ENCODE results near the gene ZNF268. TPM values are rescaled to one million over a fixed set of nuclear protein-coding genes. Genes with fewer than 3 reads are reported as not detected.

ZNF268 gene
- total RNA-seq, 1 experiment from 2014 or later: 1.1 TPM

- no peaks in the 10 kb centered on the region for H3K9me3 ChIP-seq (ENCODE audit: low read length)
- no TSS peak for BruUV-seq (replicated peaks)
- ChIA-PET CTCF (no interaction called here), POLR2A (ENCODE audit: unreplicated experiment) (no interaction called here)
- intact Hi-C loops (cut with micrococcal nuclease): no loop called here
- no peaks in the 10 kb centered on the region for H3K9me2 ChIP-seq (replicated peaks; ENCODE audit: low read length)
- H4K20me1 ChIP-seq (ENCODE audit: low read length): no peaks in the 10 kb centered on the region
- H3F3A ChIP-seq (ENCODE audit: low read length, unreplicated experiment): no peaks in the 10 kb centered on the region
- no peak overlapping the region for H3K4me3 ChIP-seq (ENCODE audit: low read length)
- no peaks in the 10 kb centered on the region for H3K36me3 ChIP-seq (ENCODE audit: low read depth, low read length)
- H3K79me2 ChIP-seq (ENCODE audit: low read length): no peaks in the 10 kb centered on the region
- ATAC-seq: no peak
- no peaks in the 10 kb centered on the region for H3K4me1 ChIP-seq (ENCODE audit: insufficient read depth, low read length)
- TF ChIP-seq EZH2 (IDR thresholded peaks at IDR 0.05; ENCODE audit: low read length, unreplicated experiment): no peak
- no peak for DNase-seq
- no peak overlapping the region for H2AFZ ChIP-seq (ENCODE audit: low read length)
- no peak overlapping the region for H3K27ac ChIP-seq (ENCODE audit: low read length)
- no peak overlapping the region for H3K4me2 ChIP-seq (ENCODE audit: low read length)
- no peak overlapping the region for H3K9ac ChIP-seq (ENCODE audit: low read length)
- no peaks in the 10 kb centered on the region for H3K27me3 ChIP-seq (ENCODE audit: low read length)
Measured at GRCh38 chr12:133264173-133264572, 82.9 kb downstream of the ZNF268 start.

Other genes with a start within 250 kb of the ZNF268 start
- gene ZNF605, start 225.2 kb upstream of the ZNF268 start, total RNA-seq (2014; rRNA removed): 5.9 and 8.6 TPM in 2 replicates
- gene ZNF26, start 195.1 kb upstream of the ZNF268 start, total RNA-seq (2014; rRNA removed): 30.2 and 39.2 TPM in 2 replicates
- gene ZNF84, start 144.0 kb upstream of the ZNF268 start, total RNA-seq (2014; rRNA removed): 3.2 and 12.9 TPM in 2 replicates
- 1.4 and 1.8 TPM in 2 replicates for gene ZNF140, start 100.6 kb upstream of the ZNF268 start, total RNA-seq (2014; rRNA removed)
- 0.86 and 0.98 TPM in 2 replicates for gene ZNF891, start 51.2 kb upstream of the ZNF268 start, total RNA-seq (2014; rRNA removed)
- gene ZNF10, start 50.9 kb upstream of the ZNF268 start, total RNA-seq (2014; rRNA removed): 1.9 and 2.0 TPM in 2 replicates
- not detected in 2 replicates for gene ANHX, start 54.4 kb downstream of the ZNF268 start, total RNA-seq (2014; rRNA removed)

Measured in PC-3 (cell line).